Activated CD4-positive, alpha-beta T cell treated with anti-CD3 and anti-CD28 coated beads for 48 hours (primary cell): ENCODE results near the gene ITGB1BP2.
A peak's percentile ranks its signal among the peaks of the same experiment; 100 is the strongest.
"Not testable (repeated sequence)": the region's sequence is repeated elsewhere in the genome, so short reads cannot be mapped to it uniquely, and the experiment has no call there.

ENCODE experiments used
- DNase-seq: peaks from one replicate; pipeline ENCODE4 v3.0.0-alpha.2; 2020

ITGB1BP2 gene

DNA sequence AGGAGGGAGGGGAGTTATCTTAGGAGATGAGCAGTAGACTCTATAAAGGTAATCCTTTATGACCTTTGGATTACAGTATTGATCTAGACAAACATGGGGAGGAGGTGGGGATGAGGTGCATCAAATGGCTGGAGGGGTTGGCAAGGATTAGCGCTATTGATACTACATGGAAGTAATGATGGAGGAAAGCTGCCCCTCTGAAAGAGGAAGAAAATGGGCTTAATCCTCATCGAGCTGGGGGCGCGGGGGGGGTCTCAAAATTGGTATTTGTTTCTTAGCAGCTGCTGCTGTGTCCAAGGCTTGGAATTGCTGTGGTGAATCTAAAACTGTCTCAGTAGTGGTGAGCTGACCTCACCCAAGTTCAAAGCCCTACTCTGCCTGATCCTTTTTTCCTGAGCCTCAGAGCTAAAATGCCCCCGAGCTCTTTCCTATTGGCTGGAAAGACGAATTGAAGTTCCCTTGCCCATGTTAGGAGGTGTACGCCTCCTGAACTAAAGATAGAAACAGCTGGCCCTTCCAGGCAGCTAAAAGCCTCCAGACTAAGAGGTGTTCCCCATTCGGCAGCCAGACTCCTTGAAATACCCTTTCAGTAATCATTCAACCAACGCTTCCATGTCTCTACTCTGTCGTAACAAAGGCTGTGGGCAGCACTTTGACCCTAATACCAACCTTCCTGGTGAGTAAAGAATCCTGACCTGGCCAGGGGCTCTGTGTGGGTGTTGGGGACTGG is at the start of gene ITGB1BP2:
Gene ITGB1BP2 (plus strand): TSS at position 556 of the 730 bp plus-strand sequence. CDS start 57 bp downstream, at position 613.
- no peak for DNase-seq

DNA sequence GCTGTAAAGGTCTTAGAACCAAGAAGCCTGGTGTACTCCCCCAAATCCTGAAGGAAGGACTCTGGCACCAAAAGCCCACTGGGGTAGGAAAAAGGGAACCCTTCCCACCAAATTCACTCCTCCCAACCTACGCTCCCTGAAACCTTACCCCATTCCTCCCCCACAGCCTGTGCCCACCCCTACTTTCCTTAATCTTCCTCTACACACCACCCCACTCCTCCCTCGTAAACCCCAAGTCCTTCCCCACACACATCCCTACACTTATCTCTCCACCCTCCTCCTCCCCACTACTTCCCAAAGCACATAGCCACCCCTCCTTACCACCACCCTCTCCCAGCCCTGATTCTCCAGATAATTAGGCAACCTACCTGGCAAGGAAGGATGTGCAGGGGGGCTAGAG is 49.3 kb upstream of the ITGB1BP2 start:
- no peak for DNase-seq

DNA sequence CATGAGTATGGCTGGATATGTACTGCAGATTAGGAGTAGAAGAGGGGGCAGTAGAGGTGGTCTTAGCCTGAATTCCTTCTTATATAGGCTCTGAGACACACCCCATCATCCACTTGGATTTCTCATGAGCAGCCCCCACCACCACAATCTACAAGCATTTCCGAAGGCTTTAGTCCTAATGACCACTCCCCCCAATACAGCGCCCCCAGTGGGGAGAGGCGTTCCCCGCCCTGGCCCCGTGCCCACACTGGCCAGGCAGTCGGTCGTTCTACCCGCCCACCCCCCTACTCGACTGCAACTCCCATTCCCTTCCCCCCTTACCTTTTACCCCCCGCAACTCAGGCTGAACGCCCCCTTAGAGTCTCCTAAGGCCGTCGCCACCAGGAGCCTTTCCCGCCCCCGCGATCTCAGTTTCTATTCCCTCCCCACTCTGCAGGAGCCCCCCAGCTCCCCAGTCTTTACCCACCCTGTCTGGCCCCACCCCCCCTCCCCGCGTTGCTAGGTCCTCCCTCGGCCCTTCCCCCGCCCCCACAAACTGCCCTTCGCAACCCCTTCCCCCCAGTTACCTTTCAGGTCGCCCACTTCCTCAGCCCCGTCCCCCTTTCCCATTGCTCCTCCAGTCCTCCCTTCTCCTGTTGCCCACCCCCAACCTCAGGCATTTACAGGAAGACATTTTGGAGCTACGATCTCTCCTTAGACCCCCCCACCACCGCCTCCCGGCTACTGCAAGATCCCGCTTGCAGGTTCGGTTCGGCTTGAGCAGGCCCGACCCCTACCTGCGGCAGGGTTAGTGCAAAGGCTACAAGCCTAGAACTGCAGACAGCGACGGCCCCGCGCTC is 48.1 kb upstream of the ITGB1BP2 start:
- peak; percentile 52 for DNase-seq

DNA sequence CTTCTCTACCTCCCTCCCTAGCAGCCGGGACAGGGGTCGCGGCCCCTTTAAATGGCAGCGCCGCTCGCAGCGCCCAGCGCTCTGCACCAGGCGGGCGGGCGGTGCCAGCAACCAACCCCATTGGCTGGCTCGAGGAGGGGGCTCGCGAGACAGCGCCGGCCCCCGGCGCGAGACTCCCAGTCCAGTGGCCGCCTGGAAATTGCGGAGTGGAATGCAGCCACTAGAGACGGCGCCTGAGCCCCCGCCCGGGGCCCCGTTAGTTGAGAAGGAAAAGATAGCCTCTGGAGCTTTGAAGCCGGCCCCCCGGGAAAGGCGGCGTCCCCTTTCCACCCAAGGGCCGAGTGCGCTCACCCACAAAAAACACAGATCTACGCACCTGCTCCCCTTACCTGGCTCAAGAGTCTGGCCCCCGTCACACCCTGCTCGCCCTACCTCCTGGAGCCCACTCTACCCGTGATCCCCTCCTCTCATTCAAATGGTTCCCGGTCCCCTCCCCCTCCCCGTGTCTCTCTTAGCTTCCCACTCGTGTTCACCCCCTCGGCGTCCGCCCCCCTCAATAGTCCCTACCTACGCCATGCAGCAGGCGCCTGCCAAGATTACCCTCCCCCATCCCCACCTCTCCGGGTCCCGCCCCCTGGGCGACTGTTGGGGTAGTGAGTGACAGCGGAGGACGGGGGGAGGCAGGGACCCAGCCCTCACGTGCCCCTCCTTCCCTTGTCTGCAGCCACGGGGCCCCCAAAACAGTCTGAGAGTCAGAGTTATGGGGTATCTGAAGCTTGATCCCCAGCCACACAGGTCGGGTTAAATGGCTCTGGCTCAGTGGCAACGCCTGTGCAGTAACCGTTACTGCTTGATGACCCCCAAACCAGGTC is 47.2 kb upstream of the ITGB1BP2 start, which contains the start of gene ZMYM3:
Gene ZMYM3 (minus strand): TSS at position 49 of the 872 bp plus-strand sequence. CDS start 885 bp downstream, outside the sequence.
- peak; percentile 84 for DNase-seq

DNA sequence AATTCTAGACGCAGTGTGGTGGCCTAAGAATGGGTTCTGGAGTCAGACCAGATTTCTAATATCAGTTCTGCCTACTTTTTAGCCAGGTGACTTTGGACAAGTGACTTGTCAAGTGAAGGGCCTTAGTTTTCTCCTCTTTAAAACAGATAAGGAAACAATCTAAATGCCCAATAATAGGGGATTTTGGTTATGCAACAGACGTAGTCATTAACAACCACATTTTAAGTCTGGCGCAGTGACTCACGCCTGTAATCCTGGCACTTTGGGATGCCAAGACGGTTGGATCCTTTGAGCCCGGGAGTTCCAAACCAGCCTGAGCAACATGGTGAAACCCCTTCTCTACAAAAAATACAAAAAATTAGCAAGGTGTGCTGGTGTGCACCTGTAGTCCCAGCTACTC is 45.5 kb upstream of the ITGB1BP2 start:
- no peak for DNase-seq

DNA sequence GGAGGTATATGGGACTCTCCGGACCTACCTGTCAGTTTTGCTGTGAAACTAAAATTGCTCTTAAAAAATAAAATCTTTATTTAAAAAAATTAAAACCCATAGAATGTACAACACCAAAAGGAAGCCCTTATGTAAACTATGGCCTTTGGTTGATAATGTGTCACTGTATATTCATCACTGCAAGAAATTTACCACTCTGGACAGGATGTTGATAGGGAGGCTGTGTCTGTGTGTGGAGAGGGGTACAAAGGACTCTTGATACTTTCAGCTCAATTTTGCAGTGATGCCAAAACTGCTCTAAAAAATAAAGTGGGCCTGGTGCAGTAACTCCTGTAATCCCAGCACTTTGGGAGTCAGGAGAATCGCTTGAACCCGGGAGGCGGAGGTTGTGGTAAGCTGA is 44.7 kb upstream of the ITGB1BP2 start:
- DNase-seq, result no peak

DNA sequence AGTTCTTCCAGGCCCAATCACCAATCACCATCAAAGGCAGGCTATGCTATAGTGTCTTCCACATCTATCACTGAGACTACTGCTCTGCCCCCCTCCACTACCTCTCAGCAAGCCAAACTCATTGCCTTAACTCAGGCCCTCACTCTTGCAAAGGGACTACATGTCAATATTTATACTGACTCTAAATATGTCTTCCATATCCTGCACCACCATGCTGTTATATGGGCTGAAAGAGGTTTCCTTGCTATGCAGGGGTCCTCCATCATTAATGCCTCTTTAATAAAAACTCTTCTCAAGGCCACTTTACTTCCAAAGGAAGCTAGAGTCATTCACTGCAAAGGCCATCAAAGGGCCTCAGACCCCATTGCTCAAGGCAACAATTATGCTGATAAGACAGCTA is 32.9 kb upstream of the ITGB1BP2 start:
- DNase-seq, result not testable (repeated sequence)

DNA sequence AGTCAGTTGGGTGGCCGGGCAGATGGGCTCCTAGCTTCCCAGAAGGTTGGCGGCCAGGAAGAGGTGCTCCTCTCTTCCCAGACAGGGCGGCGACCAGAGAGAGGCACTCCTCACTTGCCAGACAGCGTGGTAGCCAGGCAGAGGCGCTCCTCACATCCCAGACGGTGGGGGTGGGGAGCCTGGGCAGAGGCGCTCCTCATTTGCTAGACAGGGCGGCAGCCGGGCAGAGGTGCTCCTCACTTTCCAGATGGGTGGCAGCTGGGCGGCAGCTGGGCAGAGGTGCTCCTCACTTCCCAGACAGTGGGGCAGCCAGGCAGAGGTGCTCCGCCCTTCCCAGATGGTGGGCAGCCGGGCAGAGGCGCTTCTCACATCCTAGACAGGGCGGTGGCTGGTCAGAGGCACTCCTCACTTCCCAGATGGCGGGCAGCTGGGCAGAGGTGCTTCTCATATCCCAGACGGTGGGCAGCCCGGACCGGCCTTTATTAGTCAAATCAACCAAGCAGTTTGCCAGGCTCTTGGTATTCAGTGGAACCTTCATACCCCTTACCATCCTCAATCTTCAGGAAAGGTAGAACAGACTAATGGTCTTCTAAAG is 31.7 kb upstream of the ITGB1BP2 start:
- no peak for DNase-seq

DNA sequence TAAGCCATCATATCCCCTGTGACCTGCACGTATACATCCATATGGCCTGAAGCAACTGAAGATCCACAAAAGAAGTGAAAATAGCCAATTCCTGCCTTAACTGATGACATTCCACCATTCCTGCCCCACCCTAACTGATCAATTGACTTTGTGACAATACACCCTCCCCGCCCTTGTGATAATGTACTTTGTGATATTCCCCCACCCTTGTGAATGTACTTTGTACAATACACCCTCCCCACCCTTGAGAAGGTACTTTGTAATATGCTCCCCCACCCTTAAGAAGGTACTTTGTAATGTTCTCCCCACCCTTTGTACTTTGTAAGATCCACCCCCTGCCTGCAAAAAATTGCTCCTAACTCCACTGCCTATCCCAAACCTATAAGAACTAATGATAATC is 29.2 kb upstream of the ITGB1BP2 start:
- DNase-seq, result not testable (repeated sequence)

DNA sequence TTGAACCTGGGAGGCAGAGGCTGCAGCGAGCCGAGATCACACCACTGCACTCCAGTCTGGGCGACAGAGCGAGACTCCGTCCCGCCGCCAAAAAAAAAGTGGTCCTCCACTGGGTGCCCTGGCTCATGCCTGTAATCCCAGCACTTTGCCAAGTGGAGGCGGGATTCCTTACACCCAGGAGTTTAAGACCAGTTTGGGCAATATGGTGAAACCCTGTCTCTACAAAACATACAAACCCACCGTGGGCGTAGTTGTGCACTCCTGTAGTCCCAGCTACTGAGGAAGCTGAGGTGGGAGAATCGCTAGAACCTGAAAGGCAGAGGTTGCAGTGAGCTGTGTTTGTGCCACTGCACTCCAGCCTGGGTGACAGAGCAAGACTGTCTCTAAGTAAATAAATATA is 20.2 kb upstream of the ITGB1BP2 start:
- not testable (repeated sequence) for DNase-seq

DNA sequence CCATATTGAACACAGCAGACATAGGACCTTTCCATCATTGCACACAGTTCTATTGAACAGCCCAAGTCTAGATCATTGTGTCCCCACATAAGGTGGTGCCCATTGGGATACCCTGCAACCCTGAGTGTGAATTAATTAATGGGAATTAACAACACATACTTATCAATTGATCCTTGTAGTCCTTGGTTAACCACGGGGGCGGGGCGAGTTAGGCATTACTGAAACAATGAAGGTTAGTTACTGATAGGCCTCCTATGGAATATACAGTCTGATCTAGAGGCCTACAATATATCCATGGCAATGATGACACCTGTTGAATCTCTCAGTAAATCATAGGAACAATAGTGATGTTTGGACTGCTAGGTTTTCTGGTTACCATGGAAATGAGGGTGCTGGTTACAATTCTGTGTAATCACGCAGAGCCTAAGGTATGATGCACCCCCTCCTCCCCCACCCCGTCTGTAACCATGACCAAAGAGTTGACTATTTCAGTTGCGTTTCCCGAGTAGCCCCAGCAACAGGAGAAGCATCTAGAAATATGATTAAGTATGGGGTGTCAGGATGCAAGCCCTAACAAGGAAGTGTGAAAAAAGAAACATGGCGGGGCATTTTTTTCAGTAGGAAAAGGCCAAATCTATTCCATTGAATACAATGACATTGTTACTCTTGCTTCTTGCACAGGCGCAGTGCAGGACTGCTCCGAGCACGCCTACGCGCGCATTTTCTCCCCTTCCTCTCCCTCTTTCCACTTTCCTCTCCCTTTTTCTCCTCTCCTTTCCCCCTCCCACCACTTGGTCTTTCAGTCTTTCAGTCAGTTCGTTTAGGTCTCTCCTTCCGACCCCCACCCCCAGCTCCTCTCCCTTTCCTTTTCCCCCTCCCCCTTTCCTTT is 18.8 kb upstream of the ITGB1BP2 start:
- DNase-seq, result peak; percentile 75

DNA sequence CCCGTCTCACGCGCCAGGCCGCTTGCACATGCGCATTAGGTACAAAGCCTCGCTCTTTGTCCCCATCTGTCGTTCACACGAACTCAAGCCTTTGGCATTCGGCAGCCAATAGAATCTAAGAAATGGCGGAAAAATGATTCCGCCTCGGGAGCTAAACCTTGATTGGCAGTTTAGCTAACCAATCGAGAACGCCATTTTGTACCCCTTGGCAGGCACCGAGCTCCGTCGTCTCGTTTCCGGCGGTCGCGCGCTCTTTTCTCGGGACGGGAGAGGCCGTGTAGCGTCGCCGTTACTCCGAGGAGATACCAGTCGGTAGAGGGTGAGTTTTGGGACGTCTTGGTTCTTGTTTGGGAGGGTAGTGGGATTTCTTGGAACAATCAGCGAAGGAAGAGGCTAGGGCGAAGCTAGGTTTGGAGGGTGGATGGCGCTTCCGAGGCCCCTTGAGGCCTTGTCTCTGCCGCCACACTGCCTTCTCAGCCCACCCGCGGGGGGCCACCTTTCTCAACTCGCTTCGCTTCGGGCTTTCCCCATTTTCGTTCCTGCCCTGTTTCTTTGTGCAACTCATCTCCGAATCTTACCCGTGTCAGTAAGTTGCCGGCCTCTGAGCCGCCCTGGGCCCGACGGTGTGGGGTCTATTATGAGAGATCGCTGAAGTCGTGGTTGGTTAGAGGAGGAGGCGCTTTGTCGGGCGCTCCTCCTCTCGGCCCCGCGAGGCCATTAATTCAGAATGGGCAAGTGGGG is 18.0 kb upstream of the ITGB1BP2 start, which contains the start of gene NONO:
Gene NONO (plus strand): TSS at position 233 of the 741 bp plus-strand sequence. CDS start 7,003 bp downstream, outside the sequence.
- peak; percentile 87 for DNase-seq

DNA sequence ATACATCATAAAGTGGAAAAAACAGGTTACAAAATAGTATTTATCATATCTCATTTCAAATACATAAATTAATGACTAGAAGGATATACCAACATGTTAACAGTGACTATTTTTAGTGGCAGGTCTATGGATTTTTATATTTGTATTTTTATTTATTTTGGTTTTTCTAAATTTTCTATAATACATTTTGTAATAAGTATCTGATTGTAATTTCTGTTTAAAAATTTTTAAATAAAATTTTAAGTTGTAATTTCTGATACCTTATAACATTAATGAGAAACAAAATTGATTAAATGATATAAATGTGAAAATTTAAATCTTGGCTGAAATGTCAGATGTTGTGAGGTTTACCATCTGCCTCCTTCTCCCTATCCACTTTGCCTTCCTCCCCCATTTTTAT is 15.6 kb upstream of the ITGB1BP2 start:
- DNase-seq, result no peak

DNA sequence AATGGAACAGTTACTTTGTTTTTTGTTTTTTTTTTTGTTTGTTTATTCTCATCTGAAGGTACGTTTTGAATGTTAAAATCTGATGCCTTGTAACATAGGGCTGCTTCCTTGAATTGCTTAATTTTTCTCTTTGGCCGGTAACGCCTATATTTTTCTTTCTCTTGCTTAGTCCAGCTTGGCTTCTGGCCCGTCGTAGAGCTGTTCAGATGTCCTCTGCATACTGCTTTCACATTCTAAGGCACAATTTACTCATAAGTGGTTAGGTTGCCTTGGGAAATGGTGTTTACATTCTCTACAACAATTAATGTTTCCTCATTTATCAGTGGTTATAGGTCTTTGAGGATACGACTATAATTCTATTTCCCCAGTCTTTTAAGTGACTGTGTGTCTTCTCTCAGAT is 10.2 kb upstream of the ITGB1BP2 start:
- no peak for DNase-seq

DNA sequence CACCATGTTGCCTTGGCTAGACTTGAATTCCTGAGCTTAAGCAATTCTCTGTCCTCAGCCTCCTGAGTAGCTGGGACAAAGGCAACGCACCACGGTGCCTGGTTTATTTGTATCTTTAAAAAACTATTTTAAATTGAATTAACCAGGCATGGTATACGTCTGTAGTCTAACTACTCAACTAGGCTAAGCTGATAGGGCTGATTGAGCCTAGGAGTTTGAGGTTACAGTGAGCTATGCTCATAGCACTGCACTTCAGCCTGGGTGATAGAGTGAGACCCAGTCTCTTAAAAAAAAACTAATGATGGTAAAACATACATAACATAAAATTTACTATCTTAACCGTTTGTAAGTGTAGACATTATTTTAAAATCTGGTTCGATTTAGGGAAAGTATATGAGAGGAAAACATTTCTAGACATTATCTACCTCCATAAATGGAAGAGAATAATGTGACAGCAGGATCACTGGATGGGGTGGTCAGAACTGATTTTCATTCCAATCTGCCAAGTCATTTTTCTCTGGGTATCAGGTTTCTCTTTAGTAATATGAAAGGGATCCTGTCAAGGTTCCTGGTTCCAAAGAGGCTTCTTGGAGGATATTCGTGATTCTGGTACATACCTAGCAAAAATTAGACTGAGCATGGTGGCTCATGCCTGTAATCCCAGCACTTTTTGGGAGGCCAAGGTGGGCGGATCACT is 8.7 kb upstream of the ITGB1BP2 start:
- DNase-seq, result no peak

DNA sequence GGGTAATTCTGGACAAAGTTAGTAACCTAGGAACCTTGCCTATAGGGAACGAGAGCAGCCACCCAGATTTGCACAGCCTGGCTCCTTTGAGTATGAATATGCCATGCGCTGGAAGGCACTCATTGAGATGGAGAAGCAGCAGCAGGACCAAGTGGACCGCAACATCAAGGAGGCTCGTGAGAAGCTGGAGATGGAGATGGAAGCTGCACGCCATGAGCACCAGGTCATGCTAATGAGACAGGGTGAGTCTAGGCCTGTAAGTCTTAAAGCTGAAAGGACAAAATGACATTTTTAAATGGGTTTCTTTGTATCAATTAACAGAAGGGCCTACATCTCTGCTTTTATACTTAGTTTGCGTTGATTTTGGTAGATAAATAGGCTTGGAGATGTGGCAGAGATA is 4.7 kb upstream of the ITGB1BP2 start:
- no peak for DNase-seq

DNA sequence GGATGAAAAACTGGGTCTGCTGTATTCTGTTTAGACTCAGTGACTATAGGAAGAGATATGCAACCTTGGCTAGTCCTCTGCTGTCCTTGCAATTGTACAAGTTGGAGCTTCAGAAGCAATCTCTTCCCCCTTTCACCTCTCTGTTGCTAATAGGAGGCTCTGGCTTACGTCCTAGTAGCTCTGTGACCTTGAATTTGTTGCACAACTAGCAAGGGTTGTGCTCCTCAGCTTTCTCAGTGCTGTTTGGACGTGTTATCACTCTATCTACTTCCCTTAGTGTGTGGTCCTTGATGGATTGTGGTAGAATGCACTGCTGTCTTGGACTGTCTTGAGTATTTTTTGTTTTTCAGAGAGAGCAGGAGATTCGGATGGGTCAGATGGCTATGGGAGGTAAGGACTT is 3.4 kb upstream of the ITGB1BP2 start:
- no peak for DNase-seq

DNA sequence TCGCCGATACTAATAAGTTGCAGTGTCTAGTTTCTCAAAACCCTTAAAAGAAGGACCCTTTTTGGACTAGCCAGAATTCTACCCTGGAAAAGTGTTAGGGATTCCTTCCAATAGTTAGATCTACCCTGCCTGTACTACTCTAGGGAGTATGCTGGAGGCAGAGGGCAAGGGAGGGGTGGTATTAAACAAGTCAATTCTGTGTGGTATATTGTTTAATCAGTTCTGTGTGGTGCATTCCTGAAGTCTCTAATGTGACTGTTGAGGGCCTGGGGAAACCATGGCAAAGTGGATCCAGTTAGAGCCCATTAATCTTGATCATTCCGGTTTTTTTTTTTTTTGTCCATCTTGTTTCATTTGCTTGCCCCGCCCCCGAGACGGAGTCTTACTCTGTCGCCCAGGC is 1.5 kb upstream of the ITGB1BP2 start:
- DNase-seq, result not testable (repeated sequence)

DNA sequence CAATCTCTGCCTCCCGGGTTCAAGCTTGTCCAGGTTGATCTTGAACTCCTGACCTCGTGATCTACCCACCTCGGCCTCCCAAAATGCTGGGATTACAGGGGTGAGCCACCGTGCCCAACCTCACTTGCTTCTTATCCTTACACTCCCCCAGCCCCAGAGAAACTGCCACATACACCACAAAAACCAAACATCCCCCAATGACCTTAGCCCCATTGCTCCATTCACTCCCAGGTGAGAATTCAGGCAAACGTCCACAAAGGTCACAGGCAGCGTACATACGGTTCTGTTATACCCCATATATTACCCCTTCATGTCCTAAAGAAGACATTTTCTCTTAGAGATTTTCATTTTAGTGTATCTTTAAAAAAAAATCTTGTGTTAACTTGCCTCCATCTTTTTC is 1.1 kb upstream of the ITGB1BP2 start:
- not testable (repeated sequence) for DNase-seq
